HG03520 (cell line): ENCODE measurements around the gene CALHM6.
"Not testable (repeated sequence)": the region's sequence is repeated elsewhere in the genome, so short reads cannot be mapped to it uniquely, and the experiment has no call there.

Source experiments
- ATAC-seq: cut with Tn5 transposase; IDR thresholded peaks from one replicate; pipeline ENCODE4 v1.9.1; 2021; ENCODE audit warnings: mild to moderate bottlenecking, moderate library complexity; ENCODE audit not compliant: unreplicated experiment

Gene CALHM6

DNA sequence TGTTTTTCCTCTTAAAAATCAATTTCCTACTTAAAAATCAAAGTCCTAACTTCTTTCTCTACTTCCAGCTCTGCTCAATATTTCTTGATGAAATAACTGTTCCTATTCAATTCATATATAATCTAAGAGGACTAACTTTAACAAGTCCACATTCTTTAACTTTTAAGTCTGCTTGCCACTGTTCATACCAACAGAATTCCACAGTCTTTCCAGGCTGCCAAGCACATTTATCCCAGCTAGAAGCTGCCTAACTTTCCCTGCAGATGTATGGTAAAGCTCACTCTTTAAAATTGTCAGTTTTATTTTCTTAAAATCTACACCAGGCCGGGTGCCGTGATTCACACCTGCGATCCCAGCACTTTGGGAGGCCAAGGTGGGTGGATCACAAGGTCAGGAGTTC is 11.5 kb downstream of the CALHM6 start:
- no peak for ATAC-seq

DNA sequence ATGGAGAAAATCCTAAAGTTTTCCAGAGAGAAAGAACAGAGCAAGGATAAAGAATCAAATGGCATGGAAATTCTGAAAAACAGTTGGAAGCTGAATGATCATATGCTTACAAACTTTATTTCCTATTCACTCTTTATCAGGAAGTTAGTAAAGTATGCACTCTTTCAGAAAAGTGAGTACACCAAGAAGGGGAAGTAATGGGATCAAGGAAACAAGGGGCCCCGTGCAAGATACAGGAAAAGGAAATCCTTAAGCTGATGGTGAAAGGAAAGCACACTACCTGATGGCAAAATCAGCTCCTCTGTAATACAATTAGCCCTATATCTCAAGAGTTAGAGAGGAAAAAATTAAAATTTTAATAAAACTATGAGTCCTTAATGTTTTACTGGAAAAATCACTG is 14.0 kb downstream of the CALHM6 start:
- no peak for ATAC-seq

DNA sequence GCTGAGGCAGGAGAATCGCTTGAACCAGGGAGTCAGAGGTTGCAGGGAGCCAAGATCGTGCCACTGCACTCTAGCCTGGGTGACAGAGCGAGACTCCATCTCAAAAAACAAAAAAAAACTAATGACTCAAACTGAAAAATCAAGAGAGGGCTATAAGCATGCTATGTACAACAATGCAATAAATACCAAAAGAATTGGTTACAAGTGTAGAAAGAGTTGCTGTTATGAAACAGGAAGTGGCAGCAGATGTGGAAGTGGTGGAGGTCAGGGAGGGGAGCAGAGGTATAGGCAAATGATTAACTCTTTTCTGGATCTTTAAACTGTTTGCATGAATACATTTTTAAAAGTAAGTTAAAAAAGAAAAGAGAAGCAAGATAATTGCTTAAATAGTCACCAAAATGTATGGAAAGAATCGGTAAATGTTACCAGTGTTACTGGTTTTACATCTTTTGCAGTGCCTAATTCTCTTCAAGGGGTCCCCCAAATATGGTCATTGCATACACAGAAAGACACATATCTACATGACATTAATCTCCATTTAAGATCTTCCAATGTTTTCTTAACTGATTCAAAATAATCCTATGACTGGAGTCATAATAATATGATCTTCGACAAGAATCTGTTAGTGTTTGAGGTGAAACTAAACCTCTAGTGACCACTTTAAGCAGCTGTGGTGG is 15.0 kb downstream of the CALHM6 start:
- peak; percentile 100 for ATAC-seq

DNA sequence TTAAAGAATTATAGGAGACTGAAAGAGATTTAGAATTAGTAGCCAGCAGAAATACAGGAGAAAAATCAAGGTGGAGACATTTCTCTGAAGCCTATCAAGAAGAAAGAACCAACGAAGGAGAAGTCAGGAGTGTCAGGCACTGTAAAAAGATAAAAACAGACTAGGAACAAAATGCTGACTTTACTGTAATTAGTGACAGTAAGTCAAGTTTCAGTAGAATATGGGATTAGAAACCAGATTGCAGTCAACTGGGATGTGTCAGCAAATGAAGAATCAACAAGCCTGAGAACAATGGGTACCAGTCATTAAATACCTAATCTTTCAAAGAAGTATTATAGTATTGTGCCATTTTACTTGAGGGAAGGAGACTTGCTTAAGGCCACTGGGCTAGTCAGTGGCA is 21.6 kb downstream of the CALHM6 start:
- ATAC-seq: no peak

DNA sequence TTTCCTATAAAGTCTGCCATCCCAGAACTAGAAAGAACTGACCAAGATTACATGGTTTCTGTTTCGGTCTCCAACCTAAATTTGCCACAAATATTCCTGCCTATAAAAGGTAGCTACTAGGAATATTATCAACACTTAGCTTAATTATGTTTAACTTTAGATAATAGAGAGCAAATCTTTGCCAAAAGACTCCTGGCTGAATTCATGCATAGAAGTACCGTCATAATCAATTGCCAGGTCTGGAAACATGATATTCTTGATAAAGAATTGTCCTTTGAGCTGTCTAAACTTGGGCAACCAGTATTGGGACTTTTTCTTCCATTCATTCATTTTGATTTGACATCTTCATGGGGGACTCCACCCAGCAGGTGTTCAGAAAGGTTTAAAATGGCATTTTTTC is 22.4 kb downstream of the CALHM6 start:
- no peak for ATAC-seq

DNA sequence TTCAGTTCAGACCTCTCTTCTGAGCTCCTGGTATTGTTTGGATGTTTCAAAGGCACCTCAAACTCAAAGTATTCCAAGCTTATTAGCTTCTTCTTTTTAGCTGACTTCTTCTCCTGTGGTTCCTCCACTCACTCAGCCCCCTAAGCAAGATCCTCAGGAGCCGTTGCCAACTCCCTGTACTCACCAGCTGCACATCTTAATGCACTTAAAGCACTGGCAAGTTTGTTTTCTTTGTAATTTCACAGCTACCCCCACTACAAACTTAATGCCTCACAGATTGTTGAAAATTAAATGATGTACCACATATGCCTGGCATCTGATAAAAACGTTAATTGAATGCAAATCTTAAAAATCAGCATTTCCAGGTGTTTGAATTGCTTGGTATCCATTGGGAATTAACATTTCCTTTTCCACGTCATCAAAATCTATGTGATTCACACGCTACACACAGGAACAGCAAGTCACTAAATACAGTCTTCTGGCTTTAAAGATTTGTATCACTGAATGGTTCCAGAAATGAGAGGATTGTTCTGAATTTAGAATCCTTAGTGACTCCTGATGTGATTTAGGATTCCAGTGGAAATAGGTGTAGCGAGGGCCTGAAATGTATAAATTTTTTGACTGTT is 24.5 kb downstream of the CALHM6 start:
- no peak for ATAC-seq

DNA sequence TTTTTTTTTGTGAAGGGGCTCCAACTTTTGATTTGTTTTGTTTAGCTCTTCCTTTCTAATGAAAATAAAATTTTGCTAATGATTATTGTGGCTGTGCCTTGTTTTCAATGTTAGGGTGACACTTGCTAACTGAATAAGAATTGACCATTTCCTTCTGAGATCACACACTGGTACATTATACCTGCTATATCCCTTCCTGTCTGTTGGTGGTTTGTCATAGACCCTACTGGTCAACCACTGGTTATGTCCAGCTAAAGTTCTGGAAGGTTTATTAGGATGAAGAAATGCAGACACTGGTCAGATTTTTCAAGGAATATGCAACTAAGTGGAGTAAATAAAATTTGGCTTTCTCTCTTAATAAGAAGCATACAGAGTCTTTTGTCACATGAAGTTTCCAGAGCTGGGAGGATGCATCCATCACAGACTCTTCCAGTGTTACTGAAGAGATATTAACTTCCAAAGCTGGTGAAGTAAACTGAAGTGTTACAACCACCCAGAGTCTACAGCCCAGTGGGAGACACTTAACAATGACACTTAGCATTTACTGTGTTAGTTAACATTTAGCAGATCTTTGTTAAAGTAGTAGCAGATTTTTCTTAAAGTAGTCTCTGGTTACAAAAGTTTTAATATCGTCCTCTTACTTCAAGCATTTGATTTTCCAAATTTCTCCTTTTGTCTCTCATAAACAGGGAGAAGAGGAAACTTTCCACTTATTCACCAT is 30.6 kb downstream of the CALHM6 start:
- no peak for ATAC-seq

DNA sequence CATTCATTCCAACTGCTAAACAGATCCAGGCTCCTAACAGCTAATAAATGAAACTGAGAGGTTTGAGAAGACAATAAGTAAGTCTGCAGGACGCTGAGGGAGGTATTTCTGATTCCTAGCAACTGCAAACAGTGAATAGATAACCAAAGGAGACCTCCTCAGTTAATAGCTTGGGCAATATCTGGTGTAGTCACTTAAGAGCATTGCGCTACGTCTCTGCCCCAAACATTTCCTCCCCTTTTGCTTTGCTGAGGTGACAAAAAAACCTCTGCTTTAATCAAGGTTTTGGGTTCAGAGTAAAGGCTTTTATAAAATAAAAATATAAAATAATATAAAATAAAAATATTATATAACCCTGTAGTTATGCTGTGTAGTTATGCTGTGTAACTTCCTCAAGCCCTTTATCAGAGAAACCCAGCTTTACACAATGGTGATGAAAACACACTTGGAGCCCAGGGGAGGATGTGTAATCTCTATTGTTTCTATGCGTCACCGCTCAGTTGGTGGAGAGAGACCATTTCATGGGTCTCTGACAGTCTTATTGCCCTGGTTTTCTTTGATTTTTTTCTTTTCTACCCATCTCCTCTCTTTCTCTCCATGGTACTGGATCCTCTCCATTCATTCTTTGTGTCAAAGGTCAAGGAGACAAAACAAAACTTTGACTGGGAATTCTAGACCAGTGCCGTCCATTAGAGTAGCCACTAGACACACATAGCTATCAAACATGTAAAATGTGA is 31.3 kb downstream of the CALHM6 start:
- no peak for ATAC-seq

DNA sequence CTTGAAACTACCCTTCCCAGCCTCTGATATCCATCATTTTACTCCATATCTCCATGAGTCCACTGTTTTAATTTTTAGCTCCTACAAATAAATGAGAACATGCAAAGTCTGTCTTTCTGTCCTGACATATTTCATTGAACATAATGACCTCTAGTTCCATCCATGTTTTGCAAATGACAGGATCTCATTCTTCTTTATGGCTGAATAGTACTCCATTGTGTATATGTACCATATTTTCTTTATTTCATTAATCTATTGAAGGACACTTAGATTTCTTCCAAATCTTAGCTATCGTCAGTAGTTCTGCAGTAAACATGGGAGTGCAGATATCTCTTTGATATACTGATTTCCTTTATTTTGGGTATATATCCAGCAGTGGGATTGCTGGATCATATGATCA is 34.0 kb downstream of the CALHM6 start:
- not testable (repeated sequence) for ATAC-seq

DNA sequence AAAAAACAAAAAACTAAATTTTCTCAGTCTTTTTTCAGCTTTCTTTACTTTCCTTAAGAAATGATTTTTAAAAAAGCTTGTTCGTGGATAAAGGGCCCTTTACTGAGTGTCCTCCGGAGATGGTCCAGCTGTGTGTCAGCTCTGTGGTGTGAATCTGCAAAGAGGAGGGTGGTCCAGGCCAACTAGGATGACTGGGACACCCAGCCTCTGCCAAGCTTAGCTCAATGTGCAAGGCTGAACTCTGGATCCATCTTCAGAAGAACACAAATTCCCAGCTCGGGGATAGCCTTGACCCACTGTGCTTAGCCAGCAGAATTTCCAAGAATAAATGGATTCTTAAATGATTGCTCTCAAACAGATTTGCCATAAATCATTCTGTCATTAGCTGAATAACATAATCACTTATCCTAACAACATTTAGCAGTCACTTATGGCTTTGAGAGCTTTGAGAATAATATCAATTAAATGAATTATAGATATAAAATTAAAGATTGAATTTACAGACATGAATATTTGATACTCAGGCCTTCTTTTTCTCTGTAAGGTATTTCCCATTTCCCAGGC is 36.0 kb downstream of the CALHM6 start:
- no peak for ATAC-seq

DNA sequence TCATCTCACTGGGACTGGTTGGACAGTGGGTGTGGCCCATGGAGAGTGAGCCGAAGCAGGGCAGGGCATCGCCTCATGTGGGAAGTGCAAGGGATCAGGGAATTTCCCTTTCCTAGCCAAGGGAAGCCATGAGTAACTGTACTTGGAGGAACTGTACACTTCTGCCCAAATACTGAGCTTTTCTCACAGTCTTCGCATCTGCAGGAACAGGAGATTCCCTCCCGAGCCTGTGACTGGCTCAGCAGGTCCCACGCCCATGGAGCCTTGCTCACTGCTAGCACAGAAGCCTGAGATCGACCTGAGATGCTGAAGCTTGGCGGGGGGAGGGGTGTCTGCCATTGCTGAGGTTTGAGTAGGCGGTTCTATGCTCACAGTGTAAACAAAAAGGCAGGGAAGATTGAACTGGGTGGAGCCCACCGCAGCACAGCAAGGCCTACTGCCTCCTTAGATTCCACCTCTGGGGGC is 39.8 kb downstream of the CALHM6 start:
- no peak for ATAC-seq

DNA sequence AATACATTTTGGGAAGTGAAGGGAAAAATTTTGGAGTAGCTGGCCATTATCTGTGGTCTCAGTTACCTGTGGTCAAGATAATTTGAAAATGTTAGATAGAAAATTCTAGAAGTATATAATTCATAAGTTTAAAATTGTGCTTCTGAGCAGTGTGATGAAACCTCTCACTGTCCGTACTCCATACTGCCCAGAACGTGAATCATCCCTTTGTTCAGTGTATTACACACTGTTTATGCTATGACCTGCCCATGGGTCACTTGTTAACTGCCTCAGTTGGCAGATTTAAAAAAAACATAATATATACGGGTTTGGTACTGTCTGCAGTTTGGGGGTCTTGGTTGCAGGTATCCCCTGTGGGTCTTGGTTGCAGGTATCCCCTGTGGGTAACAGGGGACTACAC is 46.1 kb downstream of the CALHM6 start:
- ATAC-seq: no peak

DNA sequence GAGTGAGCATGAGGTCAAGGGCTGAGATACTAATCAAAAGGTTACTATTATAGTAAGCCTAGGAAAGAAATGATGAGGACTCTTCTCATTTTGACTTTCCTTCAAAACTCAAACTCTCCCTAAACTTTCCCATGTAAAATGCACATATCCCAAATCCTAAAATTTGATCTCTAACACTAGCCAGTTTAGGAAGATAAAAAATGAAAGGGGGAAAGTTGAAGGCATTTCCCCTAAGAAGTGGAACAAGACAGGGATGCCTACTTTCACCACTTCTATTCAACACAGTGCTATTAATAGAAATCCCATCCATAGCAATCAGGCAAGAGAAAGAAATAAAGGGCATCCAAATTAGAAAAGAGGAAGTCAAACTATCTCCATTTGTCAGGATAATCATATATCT is 47.4 kb downstream of the CALHM6 start:
- ATAC-seq: no peak

DNA sequence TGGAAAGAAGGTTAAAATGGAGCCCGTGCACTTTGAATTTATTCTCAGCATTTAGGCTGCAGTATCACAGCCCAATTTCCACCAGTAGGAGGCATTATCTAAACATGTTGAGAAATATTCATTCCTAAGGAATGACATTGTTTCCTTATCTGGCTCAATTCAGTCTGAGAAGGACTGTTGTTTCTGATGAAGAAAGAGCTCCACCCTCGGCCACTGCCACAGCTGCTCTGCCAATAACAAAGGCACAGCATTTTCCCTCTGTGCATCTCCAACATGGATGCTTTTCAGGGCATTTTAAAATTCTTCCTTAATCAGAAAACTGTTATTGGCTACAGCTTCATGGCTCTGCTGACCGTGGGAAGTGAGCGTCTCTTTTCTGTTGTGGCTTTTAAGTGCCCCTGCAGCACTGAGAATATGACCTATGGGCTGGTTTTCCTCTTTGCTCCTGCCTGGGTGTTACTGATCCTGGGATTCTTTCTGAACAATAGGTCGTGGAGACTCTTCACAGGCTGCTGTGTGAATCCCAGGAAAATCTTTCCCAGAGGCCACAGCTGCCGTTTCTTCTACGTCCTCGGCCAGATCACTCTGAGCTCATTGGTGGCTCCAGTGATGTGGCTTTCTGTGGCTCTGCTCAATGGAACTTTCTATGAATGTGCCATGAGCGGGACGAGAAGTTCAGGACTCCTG is 50.4 kb downstream of the CALHM6 start, which contains the start of gene CALHM5:
Gene CALHM5 (plus strand): TSS at position 216 of the 687 bp plus-strand sequence. CDS start 58 bp downstream, at position 274.
- ATAC-seq: no peak

DNA sequence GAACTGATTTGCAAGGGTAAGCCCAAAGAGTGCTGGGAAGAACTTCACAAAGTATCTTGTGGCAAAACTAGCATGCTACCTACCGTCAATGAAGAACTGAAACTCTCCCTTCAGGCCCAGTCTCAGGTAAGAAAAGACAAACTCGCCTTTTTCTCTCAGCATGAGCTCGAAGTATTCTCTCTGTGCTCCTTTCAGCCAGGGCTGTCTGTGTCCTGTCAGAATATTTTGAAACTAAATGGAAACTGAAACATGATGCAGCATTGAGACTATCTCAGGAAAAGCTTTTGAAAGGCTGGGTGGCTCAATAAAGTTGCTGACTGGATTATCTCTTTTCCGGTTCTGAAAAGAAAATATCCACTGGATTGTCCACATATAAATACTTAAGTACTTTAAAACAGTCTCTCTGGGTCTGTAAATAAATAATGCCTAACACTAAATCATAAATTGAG is 51.0 kb downstream of the CALHM6 start:
- ATAC-seq: peak; percentile 89

DNA sequence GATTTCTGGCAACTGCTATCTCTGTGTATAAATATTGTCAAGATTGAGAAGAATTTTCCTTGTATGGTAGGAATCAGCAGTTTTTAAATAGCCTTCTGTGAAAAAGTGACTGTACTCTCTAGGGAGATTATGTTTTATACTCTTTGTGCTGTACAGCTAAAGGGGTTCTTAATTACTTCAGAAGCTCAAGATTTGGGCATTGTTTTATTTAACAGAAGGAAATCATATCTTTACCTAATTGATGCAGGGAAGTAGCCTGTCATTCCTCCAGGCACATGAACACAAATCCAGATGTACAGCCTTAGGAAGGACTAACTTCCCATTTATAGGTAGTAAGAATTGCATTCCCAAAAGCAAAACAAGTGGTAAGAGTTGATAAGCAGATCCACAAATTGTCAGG is 51.6 kb downstream of the CALHM6 start:
- ATAC-seq: no peak
